H54 (cell line): ENCODE measurements around the gene SOX3.

Source experiments
- DNase-seq: peaks from one replicate; pipeline ENCODE4 v3.0.0; 2011; ENCODE audit warnings: low spot score, mixed read lengths; ENCODE audit not compliant: insufficient read length
- FAIRE-seq: peaks from 3 replicates; lab custom pipeline; 2011; peaks lifted over from hg19 to GRCh38; lab: Jason Lieb, UNC
- POLR2A ChIP-seq: IDR thresholded peaks from 2 replicates; pipeline ENCODE4 v1.6.1; 2011; ENCODE audit warnings: low read depth, mild to moderate bottlenecking, low read length

Gene SOX3

GRCh38 chrX:140504371-140505324 lies at the start of gene SOX3:
Gene SOX3, minus strand, starts transcription at chrX:140505069. Its CDS starts 9 bp downstream, at chrX:140505060.
- no peak for TF ChIP-seq POLR2A
- DNase-seq (no peak), FAIRE-seq (no peak)

GRCh38 chrX:140548985-140549384 lies 44.1 kb upstream of the SOX3 start:
- FAIRE-seq (no peak), DNase-seq (no peak)
- no peak for TF ChIP-seq POLR2A

- FAIRE-seq (no peak), DNase-seq (no peak)
- no peak for TF ChIP-seq POLR2A
Observed at GRCh38 chrX:140526171-140526570, 21.3 kb upstream of the SOX3 start.

- no peak for FAIRE-seq
- DNase-seq, result no peak
- no peak for TF ChIP-seq POLR2A
Observed at GRCh38 chrX:140525448-140525847, 20.6 kb upstream of the SOX3 start.

- peak; percentile 23 for FAIRE-seq
- TF ChIP-seq POLR2A, result no peak
- no peak for DNase-seq
Observed at GRCh38 chrX:140524556-140524955, 19.7 kb upstream of the SOX3 start.

- no peak for DNase-seq
- FAIRE-seq, result no peak
- no peak for TF ChIP-seq POLR2A
Observed at GRCh38 chrX:140521393-140521792, 16.5 kb upstream of the SOX3 start.

GRCh38 chrX:140514554-140514953 lies 9.7 kb upstream of the SOX3 start:
- DNase-seq (no peak), FAIRE-seq (no peak)
- no peak for TF ChIP-seq POLR2A

- DNase-seq (no peak), FAIRE-seq (no peak)
- TF ChIP-seq POLR2A, result no peak
Observed at GRCh38 chrX:140510895-140511295, 6.0 kb upstream of the SOX3 start.

GRCh38 chrX:140510306-140510676 lies 5.4 kb upstream of the SOX3 start:
- FAIRE-seq, result no peak
- TF ChIP-seq POLR2A, result no peak
- no peak for DNase-seq

GRCh38 chrX:140509468-140510305 lies 4.8 kb upstream of the SOX3 start:
- no peak for DNase-seq
- FAIRE-seq, result no peak
- TF ChIP-seq POLR2A, result no peak

- TF ChIP-seq POLR2A, result no peak
- DNase-seq, result no peak
- FAIRE-seq, result no peak
Observed at GRCh38 chrX:140508958-140509357, 4.1 kb upstream of the SOX3 start.

- no peak for DNase-seq
- no peak for FAIRE-seq
- no peak for TF ChIP-seq POLR2A
Observed at GRCh38 chrX:140507982-140508305, 3.1 kb upstream of the SOX3 start.

GRCh38 chrX:140507223-140507981 lies 2.5 kb upstream of the SOX3 start:
- DNase-seq (no peak), FAIRE-seq (no peak)
- no peak for TF ChIP-seq POLR2A

GRCh38 chrX:140505421-140506337 lies 810 bp upstream of the SOX3 start:
- FAIRE-seq (no peak), DNase-seq (no peak)
- TF ChIP-seq POLR2A, result no peak
